Peyer's patch (tissue), 4 donors: Measurements from ENCODE around the gene TGFBR3L.

ENCODE experiments used
- CTCF ChIP-seq, 6 experiments: fragments of 450-650 bp in 4 of 6; fragments of 200-600 bp in 2 of 6; sonication (generic) in 1 of 6; IDR thresholded peaks; one replicate each; pipeline ENCODE4 v1.5.1; 2017 to 2019; ENCODE audit warnings: antibody characterized with exemption in 6 of 6, mild to moderate bottlenecking in 3 of 6, moderate library complexity in 1 of 6
- POLR2A ChIP-seq, 2 donors: fragments of 450-650 bp; IDR thresholded peaks; one replicate each; pipeline ENCODE4 v1.5.1; 2017; ENCODE audit warnings: antibody characterized with exemption in 2 of 2, mild to moderate bottlenecking in 2 of 2, moderate library complexity in 2 of 2

- TF ChIP-seq POLR2A (IDR thresholded peaks at IDR 0.05) (no peak), CTCF (IDR thresholded peaks at IDR 0.05) (no peak)
Measured at GRCh38 chr19:7962644-7963268, 48.1 kb downstream of the TGFBR3L start.
